GM23248 (cell line): ENCODE data around the gene GATAD2A. TPM values are rescaled to one million over a fixed set of nuclear protein-coding genes. Genes with fewer than 3 reads are reported as not detected.

Experiments
- DNase-seq: peaks from one replicate; pipeline ENCODE4 v3.0.0-alpha.2; 2015
- H2AFZ ChIP-seq: fragments of 200-600 bp; sonication (generic); 2 replicates; pipeline ENCODE4 v1.6.1; 2016; ENCODE audit warnings: antibody characterized with exemption
- H3F3A ChIP-seq: fragments of 200-600 bp; sonication (generic); 2 replicates; pipeline ENCODE4 v1.6.1; 2016; ENCODE audit warnings: mild to moderate bottlenecking, antibody characterized with exemption, mixed run types; ENCODE audit not compliant: insufficient read depth
- H3K27ac ChIP-seq: fragments of 200-600 bp; sonication (generic); 2 replicates; pipeline ENCODE4 v1.5.1; 2016; ENCODE audit warnings: mild to moderate bottlenecking
- H3K27me3 ChIP-seq: fragments of 200-600 bp; sonication (generic); replicated peaks from 2 replicates; pipeline ENCODE4 v1.6.1; 2016; ENCODE audit warnings: mild to moderate bottlenecking; ENCODE audit not compliant: insufficient read depth
- H3K36me3 ChIP-seq: fragments of 200-600 bp; sonication (generic); 2 replicates; pipeline ENCODE4 v1.6.1; 2016; ENCODE audit warnings: low read depth, mild to moderate bottlenecking
- H3K4me1 ChIP-seq: fragments of 200-600 bp; sonication (generic); 2 replicates; pipeline ENCODE4 v1.6.1; 2016; ENCODE audit warnings: mild to moderate bottlenecking; ENCODE audit not compliant: insufficient read depth
- H3K4me2 ChIP-seq: fragments of 200-600 bp; sonication (generic); one replicate; pipeline ENCODE4 v1.6.1; 2016; ENCODE audit warnings: mild to moderate bottlenecking; ENCODE audit not compliant: unreplicated experiment
- H3K4me3 ChIP-seq: fragments of 200-600 bp; sonication (generic); 2 replicates; pipeline ENCODE4 v1.5.1; 2016; ENCODE audit warnings: mild to moderate bottlenecking
- H3K79me2 ChIP-seq: fragments of 200-600 bp; sonication (generic); 2 replicates; pipeline ENCODE4 v1.6.1; 2016; ENCODE audit warnings: mild to moderate bottlenecking; ENCODE audit not compliant: insufficient read depth
- H3K9ac ChIP-seq: fragments of 200-600 bp; sonication (generic); 2 replicates; pipeline ENCODE4 v1.6.1; 2016; ENCODE audit warnings: mild to moderate bottlenecking
- H3K9me2 ChIP-seq: fragments of 200-600 bp; sonication (generic); 2 replicates; pipeline ENCODE4 v1.6.1; 2016; ENCODE audit warnings: mixed run types, mild to moderate bottlenecking, moderate library complexity; ENCODE audit not compliant: insufficient read depth
- H3K9me3 ChIP-seq: fragments of 200-600 bp; sonication (generic); one replicate; pipeline ENCODE4 v1.6.1; 2017; ENCODE audit warnings: low read depth
- H4K20me1 ChIP-seq: fragments of 200-600 bp; sonication (generic); 2 replicates; pipeline ENCODE4 v1.6.0; 2016; ENCODE audit not compliant: insufficient read depth
- EZH2 ChIP-seq: fragments of 200-600 bp; sonication (generic); IDR thresholded peaks from 2 replicates; pipeline ENCODE4 v1.6.1; 2018; ENCODE audit warnings: antibody characterized with exemption, mild to moderate bottlenecking; ENCODE audit not compliant: insufficient read depth, poor library complexity, severe bottlenecking
- EZH2phosphoT487 ChIP-seq: fragments of 200-600 bp; sonication (generic); IDR thresholded peaks from 2 replicates; pipeline ENCODE4 v1.6.1; 2018; ENCODE audit warnings: antibody characterized with exemption, moderate library complexity, mild to moderate bottlenecking, low read depth; ENCODE audit not compliant: insufficient read depth
- WGBS, 2 experiments: methylation state at CpG; one replicate each; pipeline ENCODE4 v1.1.6; 2015 to 2017; ENCODE audit warnings: low lambda C conversion rate in 2 of 2, low coverage in 1 of 2; ENCODE audit errors: missing lambda C conversion rate in 2 of 2; 5-methylcytosine and 5-hydroxymethylcytosine counted together
- in situ Hi-C: fragments of 300-500 bp; cut with MboI; formaldehyde crosslinking; loops from 2 replicates; pipeline ENCODE4 v1.15.0; 2020
- polyA plus RNA-seq: library from polyadenylated mRNA; unstranded; fragments of >200 nt; fragmentation: Nextera tagmentation; extraction: Ambion mirVana; gene quantifications from 2 replicates; pipeline ENCODE4 v1.2.1, GENCODE V29; 2016
- total RNA-seq: library from RNA; depleted of rRNA; stranded (reverse); fragments of >200 nt; shearing (Covaris generic); gene quantifications from 2 replicates; pipeline ENCODE4 v1.2.3, GENCODE V29; 2014

GATAD2A gene
- total and polyA plus RNA-seq, 2 experiments from 2014 or later, result 15.4 to 52.1 TPM

DNA sequence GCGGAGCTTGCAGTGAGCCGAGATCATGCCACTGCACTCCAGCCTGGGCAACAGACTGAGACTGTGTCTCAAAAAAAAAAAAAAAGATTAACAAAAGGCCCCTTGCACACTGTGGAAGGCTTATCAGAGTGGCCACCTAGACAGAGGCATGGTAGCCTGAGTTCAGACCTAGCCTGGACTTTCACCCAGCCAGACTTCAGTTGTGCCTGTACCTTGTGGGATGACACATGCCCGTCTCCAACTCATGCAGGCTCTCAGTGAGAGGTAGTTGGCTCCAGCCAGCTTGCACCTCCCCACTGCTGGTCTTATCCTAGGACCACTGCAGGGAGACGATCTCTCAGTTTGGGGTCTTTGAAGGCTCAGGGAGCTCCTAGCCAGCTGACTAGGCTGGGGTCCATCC lies 52.2 kb downstream of the GATAD2A start:
- Histone ChIP-seq H3K9me2 (no peaks in the 10 kb centered on the region), H3K36me3 (no peaks in the 10 kb centered on the region), H3K27ac (no peak overlapping the region), H3K79me2 (peaks cover 99% of the 10 kb centered on the region), H4K20me1 (0 out of 2 replicates have a peak, but pooled peaks cover 3% of the 10 kb centered on the region), H3K9me3 (no peaks in the 10 kb centered on the region), H3K4me3 (no peak overlapping the region), H3F3A (peaks cover 22% of the 10 kb centered on the region), H3K9ac (no peak overlapping the region), H2AFZ (no peak overlapping the region), H3K27me3 (no peaks in the 10 kb centered on the region), H3K4me1 (peaks cover 48% of the 10 kb centered on the region), H3K4me2 (no peak overlapping the region)
- WGBS, 2 experiments, result 84 to 97% methylated on average over 4 of the region's 4 CpGs
- TF ChIP-seq EZH2phosphoT487 (no peak), EZH2 (no peak)
- DNase-seq, result no peak
- in situ Hi-C loops, result no loop called here

DNA sequence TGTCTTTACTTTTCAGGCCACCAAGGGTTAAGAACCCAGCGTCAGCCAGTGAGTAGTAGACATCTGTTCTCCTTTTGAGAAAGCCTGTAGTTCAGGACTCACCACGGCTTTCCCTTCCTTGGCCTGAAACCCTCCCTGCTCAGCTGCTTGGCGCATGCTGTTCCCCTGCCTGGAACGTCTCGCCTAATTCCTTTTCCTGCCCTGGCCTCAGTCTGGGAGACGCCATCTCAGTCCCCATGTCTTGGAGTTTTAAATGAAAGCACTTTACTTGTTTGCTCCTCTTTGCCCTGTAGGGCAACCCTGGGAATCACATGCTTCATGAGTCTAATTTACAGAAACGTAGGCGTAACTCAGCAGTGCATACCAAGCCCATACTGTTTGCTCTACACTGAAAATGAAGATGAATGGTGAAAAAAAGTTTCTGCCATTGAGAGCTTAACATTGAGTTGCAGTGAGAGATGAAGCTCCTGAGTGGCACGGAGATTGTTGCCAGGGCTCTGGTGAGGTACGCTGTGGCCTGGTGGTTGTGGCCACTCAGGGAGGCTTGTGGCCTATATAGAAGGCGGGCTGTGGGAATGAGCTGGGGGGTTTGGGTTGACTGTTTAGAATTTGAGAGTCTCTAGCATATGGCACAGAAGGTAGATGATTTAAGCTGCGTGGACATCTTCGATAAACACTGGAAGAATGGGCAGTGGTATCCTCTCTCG lies 52.8 kb downstream of the GATAD2A start:
- in situ Hi-C loops, result no loop called here

DNA sequence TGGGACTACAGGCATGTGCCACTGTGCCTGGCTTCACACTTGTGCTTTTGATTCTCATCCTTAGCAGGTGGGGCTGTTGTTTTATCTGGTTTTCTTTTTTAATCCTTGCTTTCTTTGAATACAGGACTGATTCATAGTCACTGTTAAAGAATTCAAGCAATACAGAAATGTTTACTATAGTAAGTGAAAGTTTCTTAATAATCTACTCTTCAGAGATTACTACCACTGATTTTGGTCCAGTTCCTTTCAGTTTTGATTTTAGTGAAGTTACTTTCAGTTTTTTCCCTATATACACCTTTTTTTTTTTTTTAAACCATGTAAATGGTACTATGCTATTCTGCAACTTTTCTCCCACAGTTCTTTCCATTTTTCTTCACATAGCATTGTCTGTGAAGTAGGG lies 53.6 kb downstream of the GATAD2A start:
- Histone ChIP-seq H3F3A (peaks cover 22% of the 10 kb centered on the region), H3K36me3 (no peaks in the 10 kb centered on the region), H3K9me3 (no peaks in the 10 kb centered on the region), H3K27ac (peak overlapping the region; percentile 82), H3K79me2 (peaks cover 99% of the 10 kb centered on the region), H3K4me3 (peak overlapping the region; percentile 20), H2AFZ (no peak overlapping the region), H4K20me1 (0 out of 2 replicates have a peak, but pooled peaks cover 3% of the 10 kb centered on the region), H3K9ac (peak overlapping the region; percentile 54), H3K9me2 (no peaks in the 10 kb centered on the region), H3K4me1 (peaks cover 62% of the 10 kb centered on the region), H3K4me2 (peak overlapping the region; percentile 70), H3K27me3 (no peaks in the 10 kb centered on the region)
- DNase-seq, result peak; percentile 52
- in situ Hi-C loops, result no loop called here
- no peak for TF ChIP-seq EZH2phosphoT487
- no peak for TF ChIP-seq EZH2

More for the DNA sequence above, 52.8 kb downstream of the GATAD2A start:
- Histone ChIP-seq H4K20me1 (0 out of 2 replicates have a peak, but pooled peaks cover 3% of the 10 kb centered on the region), H3K27me3 (no peaks in the 10 kb centered on the region), H3K9ac (no peak overlapping the region), H3K4me3 (no peak overlapping the region), H3K4me2 (no peak overlapping the region), H3K36me3 (no peaks in the 10 kb centered on the region), H3F3A (peaks cover 22% of the 10 kb centered on the region), H3K9me3 (no peaks in the 10 kb centered on the region), H3K9me2 (no peaks in the 10 kb centered on the region), H3K27ac (peak overlapping the region; percentile 82; the same call in 1 of the 2 replicates), H3K4me1 (peaks cover 54% of the 10 kb centered on the region), H3K79me2 (peaks cover 99% of the 10 kb centered on the region), H2AFZ (no peak overlapping the region)
- no peak for TF ChIP-seq EZH2phosphoT487
- TF ChIP-seq EZH2, result no peak
- DNase-seq, result no peak
- 74 to 82% methylated on average over 14 of the region's 14 CpGs for WGBS, 2 experiments

DNA sequence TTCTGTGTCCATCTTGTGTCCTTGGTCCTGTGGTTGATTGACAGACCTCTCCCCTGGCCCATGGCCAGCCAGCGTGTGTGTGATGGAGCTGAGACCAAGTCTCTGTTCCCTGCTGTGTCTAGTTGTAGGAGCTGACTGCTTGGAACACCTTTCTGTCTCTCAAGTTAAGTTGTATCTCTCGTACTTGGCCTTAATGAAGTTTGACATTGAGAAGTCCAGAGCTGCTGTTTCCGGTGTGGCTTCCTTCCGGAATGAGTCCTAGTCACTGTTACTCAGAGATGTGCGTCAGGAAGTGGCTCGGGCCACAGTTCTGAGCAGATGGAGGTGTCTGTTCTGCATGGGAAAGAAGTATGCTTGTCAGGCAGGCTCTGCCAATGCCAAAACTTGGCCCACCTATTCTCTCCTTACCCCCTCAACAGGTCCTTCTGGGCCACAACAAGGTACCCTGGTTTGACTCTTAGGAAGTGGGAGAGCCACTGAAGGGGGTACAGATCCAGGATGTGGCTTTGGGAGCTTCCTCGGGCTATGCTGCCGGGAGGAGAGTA lies 54.3 kb downstream of the GATAD2A start:
- H3K9ac ChIP-seq, result peak overlapping the region; percentile 73

More for the DNA sequence above, 54.3 kb downstream of the GATAD2A start:
- Histone ChIP-seq H3K4me2 (peak overlapping the region; percentile 70), H3K9me2 (no peaks in the 10 kb centered on the region), H4K20me1 (0 out of 2 replicates have a peak, but pooled peaks cover 2% of the 10 kb centered on the region), H3K27ac (peak overlapping the region; percentile 82), H3K4me1 (peaks cover 69% of the 10 kb centered on the region), H3F3A (peaks cover 22% of the 10 kb centered on the region), H3K9me3 (no peaks in the 10 kb centered on the region), H3K79me2 (peaks cover 99% of the 10 kb centered on the region), H3K36me3 (no peaks in the 10 kb centered on the region), H3K27me3 (no peaks in the 10 kb centered on the region), H2AFZ (no peak overlapping the region), H3K4me3 (peak overlapping the region; percentile 20)
- no peak for TF ChIP-seq EZH2
- TF ChIP-seq EZH2phosphoT487, result no peak
- in situ Hi-C loops, result no loop called here
- peak; percentile 89 for DNase-seq
- 23 to 26% methylated on average over 8 of the region's 8 CpGs for WGBS, 2 experiments
